Stimulated activated CD8-positive, alpha-beta memory T cell treated with anti-CD3 and anti-CD28 coated beads, Interleukin-7, amount 100 ng/mL, for 4 hours (primary cell): Measurements from ENCODE around the gene C2CD2.
"Not testable (repeated sequence)": the region's sequence is repeated elsewhere in the genome, so short reads cannot be mapped to it uniquely, and the experiment has no call there.

Source experiments
- DNase-seq, 2 donors: peaks; one replicate each; pipeline ENCODE4 v3.0.0-alpha.2; 2020; ENCODE audit warnings: low read depth in 2 of 2

C2CD2 gene

DNA sequence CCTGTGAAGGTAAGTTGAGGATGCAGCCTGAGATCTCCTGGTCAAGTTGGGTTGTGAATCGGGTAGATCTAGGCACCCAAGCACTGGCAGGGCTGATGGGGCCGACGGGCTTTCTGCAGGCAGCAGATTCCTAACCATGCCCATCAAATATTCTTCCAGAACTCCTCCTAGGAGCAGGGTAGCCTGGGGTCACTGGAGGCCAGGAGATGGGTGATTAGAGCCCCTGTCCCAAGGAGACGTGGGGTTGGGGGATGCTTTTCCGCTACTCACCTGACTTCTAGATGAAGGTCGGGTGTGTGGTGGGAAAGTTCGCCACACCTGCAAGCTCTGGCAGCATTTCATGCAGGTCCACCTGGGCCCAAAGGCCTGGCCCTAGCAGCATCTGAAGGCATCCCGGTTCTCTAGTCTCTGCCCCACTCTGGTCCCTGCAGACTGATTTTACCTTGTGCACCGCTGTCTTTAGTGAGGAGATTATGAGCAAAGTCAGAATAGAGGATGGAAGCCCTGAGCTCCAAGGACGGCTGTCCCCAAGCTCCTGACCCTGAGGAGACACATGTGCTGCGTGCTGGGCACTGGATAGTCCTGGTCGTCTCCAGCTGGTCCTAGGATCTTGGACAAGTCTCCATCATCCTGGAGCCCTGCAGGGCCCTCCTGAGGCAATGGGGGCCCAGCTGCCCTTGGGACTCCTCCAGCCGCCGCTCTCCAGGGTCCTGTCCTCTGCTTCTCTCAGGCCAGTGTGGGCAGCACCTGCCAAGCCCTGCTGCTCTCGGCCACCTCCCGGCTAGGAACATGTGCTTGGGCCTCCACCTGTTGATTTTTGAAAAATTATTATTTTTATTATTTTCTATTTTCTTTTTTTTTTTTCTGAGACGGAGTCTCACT, 21.8 kb upstream of the C2CD2 start:
- DNase-seq = no peak

DNA sequence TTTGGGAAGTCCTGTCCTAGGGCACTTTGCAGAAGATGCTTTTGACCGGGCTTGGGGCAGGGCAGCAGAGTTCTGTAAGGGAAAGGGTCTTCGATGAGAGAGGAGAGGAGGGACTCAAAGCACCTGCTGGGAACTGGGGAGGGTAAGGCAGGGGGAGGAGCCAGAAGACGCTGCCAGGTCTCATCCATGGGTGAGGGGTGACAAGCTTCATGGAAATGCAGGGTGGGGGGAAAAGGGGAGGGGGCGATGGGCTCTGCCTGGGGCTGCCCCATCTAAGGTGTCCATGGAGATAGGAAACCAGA, 20.9 kb upstream of the C2CD2 start:
- no peak for DNase-seq

DNA sequence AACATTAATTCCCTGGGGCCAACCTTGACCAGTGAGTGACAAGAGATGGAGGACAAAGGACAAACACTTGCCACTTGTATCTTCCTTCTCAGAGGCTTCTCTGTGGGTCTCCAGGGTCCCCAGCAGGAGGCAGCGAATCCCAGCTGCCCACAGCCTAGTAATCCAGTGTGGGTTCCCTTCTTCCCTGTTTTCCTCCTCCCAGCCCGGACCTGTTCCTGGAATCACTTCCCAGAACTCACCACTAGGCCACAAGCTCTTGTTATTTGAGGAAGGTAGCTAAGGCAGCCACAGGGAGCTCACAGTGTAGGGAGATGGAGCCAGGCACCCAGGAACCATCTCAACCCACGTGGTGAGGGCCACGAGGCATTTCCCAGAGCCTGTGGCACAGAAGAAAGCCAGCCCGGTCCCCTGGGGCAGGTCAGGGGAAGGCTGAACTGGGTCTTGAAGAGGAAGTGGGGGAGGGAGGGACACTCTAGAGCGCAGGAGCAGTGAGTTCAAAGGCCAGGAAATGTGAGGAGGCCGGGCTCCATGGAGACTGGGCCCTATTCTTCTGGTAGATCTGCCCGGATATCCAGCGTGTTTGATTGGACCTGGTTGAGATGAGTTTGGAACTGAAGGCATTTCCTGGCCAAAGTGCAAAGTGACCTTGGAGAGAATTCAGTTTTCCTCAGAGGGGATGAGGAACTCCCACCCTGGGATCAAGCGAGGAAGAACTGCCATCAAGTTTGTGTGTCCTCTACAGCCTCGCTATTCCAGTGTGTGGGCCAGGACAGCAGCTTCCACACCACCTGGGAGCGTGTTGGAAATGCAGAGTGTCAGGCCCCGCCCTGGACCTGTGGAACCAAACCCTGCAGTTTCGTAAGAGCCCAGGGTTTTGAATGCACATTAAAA, 20.3 kb upstream of the C2CD2 start:
- DNase-seq = no peak

DNA sequence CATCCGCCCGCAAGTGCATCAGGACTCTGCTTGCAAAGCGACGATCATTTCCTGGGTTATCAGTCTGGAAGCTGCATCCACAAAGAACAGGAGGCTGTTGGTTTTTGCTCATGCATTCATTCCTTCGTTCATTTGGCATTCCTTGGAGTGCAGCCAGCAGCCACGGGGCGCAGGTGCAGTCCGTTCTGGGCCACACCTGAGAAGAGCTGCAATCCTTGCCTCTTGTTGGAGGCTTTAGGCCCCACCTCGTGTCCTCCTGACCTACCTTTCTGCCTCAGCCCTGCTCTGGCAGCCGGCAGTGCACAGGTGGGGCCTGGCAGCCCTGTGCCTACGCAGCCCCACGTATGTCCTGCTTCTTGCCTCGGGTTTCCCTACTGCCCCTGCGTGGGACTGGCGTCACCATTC, 19.6 kb upstream of the C2CD2 start:
- no peak for DNase-seq

DNA sequence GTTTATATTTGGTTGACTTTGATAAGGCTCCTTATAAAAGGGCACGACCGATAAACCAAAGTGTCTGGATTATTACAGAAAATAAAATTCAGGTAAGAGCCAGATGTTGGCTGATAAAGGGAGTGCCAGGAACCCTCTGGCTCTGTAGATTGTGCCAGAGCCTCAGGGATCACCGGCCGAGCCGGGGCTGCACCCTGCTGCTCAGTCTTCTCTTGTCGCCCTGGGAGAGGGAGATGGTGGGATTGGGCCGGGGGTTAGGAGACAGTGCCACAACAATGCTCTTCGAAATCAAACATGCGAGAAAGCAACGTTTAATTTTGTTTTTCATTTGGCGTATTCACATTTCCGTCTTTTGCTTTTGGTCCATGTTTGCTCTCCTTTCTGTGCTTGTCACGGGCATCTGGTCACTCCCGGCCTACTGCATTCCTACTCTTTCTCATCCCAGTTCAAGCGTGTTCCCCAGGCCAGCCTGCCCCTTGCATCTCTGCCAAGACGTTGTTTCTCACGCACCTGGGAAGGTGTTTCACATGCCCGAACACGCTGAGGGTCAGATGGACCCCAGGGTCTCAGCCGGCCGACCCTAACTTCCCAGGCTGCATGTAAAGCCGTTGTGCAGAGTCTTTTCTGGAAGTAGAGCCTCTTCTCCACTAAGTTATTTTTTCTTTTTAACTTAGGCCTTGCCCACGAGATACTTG, 18.8 kb upstream of the C2CD2 start:
- no peak for DNase-seq

DNA sequence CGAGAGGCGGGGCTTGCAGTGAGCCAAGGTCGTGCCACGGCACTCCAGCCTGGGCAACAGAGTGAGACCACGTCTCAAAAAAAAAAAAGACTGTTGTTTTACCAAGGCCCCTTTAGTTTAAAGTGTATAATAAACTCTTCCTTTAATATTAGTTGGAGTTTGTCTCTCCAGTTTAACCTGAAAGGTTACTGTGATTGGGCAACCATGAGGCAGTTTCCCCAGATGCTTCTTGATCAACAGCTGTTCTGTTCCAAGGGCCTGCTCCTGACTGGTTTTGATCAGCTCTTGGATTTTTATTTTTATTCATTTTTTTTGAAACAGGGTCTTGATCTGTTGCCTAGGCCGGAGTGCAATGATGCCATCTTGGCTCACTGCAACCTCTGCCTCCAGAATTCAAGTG, 18.1 kb upstream of the C2CD2 start:
- no peak for DNase-seq

DNA sequence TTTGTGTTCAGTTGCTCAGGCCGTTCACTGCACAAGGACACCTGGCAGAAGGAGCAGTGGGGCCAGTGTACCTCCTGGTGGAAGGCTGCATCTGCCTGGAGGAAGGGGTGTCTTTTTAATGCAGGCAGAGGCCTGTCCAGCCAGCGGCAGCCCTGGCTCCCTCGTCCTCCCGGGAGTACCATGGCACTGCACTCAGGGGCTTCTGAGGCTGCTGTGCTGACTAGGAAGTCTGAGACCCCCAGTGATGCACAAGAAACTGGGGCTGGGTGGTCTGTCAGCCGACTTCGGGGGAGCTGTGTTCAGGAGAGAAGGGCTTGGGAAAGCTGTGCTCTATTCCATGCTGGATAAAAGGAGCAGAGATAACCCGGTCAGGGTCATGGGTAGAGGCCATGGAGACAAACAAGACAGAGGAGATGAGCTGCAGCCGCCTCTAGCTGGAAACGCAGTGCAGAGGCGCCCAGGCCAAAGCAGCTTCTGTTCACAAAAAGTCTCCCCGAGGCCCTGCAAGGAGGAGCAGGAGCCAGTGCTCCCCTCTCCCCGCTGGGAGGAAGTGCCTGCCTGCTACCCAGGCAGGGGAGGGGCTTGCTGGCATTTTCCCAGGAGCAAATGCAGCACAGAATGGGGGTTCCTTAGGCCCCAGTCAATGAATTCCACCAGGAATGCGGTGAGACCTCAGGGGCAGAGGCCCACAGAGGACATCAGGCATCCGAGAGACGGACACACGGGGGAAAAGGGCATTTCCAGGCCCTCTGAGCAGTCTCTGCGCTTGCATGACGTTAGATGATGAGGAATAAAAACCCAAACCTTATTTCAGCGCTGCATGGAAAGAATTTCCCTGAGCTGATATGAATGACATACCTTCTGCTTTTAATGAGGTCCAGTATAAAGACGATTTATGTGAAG, 17.2 kb upstream of the C2CD2 start:
- DNase-seq = no peak

DNA sequence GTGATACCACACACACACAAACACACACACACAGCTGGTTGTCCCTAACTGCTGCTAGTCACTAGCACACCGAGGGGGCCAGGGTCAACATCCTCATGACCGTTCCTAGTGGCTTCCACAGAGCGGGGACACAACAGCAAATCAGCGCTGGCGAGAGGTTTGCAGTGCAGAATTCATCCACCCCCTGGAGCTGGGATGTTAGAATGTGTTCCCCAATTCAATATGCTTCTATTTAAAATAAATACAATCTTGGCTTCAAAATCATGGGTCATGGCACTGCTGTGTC, 16.2 kb upstream of the C2CD2 start:
- no peak for DNase-seq

DNA sequence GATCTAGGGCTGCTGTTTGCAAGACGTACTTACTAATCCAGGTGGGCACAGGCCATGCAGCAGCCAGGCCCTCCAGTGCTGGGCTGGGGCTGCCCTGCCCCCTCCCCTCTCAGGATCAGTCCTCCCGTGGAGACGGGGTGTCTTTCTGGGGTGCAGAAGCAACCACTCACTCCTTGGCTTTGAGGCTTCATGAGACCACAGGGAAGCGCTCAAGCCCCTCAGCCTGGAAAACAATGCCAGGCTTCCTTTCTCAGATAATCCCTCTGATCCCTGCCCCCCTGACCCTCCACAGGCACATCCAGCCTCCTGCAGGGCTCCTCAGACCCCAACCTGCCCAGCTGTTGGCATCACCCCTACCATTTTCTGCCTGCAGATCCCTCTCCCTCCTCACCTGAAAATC, 13.9 kb upstream of the C2CD2 start:
- DNase-seq = no peak

DNA sequence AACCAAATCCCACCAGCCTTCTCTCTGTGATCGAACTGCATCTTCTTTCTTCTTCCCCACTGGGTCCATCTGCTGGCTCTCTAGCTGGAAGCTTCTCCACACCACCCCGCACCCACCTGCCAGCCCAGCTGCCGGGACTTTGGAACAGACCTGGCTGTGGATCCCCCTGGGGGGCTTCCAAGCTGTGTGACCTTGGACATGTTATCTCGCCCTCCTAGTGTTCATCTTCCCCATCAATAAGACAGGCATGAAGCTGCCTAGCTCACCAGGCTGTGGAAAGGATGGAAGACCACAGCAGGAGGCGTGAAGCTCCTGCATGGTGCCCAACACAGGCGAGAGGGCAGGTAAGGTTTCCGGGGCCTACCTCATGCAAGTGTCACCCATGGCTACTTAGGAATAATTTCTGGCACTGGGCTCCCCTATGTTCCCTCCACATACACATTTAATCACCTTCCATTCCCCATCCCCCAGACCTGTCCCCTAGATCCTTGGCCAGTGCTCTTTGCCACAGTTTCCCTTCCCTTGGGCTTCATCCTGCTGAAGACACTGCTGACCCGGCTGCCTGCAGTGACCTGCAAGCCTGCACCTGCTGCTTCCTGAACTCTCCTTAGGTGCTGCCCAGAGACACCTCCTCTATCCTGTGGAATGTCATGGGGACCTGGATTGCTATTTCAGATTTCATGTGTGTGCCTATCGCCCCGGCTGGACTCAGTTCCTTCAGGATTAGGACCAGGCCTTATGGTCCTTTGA, 13.2 kb upstream of the C2CD2 start:
- DNase-seq = no peak

DNA sequence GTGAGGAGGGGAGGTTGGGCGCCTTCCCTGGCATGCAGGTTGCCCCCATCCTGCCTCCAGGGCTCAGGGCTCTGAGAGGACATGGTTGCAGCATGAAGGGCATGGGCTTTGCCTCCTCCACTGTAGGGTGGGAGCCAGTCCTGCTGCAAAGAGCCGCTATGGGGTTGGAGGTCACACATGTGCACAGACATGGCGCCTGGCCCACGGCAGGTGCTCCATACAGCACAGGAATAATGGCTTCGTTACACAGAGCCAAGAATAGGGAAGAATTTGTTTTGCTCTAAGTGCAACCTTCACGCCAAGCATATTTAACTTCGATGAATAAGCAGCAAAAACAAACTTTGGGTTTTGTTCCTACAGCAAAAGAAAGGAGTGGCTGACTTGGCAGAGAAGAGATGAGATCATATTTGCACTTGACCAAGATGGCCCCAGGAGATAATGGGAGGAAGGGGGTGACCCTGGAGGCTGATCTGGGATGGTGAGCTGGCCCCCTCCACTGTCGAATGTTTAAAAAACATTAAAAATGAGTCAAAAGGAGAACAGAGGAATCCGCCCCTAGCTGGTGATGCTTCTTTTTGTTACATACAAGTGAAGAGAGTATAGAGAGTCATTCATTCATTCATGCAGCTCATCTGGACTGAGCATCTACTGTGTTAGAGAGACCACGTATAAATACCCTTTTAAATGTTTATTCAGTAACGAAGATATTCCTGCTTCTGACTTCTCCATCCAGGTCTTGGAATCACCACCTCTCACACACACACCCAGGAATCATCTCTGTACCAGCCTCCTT, 12.4 kb upstream of the C2CD2 start:
- DNase-seq = no peak

DNA sequence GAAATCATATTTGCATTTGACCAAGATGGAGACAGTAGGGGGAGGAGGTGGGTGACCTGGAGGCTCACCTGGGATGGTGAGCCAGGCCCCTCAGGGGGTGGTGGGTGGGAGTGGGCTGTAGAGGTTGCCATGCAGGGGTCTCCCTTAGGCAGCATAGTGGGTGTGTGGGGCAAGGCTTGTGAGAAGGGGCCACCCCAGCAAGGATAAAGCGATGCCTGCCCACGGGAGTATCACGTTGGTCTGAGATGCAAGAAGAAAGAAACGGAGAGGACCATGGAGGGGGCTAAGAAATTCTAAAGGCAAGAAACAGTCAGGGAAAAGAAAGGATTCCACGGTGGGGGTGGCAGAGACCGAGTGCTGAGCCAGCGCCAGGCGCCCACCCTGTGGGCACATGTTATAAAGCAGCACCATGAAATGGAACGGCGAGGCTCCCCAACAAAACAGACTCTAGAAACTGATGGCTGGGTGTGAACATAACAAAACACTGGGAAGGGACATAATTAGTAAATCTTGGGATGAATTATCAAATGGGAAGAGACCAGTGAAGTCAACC, 11.7 kb upstream of the C2CD2 start:
- DNase-seq = no peak

DNA sequence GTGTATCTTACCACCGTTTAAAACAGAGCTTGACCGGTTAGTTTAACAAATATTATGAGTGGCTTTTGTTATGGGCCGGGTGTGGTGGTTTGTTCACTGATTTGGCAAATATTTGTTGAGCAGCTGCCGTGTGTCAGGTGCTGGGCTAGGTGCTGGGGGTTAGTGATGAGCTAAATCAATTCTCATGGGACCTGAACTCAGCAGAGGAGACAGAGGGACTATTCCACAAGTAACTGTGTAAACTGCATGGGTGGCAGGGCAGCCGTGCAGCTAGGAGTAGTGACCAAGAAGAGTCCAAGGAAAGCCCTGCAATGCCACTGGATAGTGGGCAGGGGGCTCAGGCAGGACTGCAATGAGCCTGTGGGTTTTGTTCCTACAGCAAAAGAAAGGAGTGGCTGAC, 11.2 kb upstream of the C2CD2 start:
- no peak for DNase-seq

DNA sequence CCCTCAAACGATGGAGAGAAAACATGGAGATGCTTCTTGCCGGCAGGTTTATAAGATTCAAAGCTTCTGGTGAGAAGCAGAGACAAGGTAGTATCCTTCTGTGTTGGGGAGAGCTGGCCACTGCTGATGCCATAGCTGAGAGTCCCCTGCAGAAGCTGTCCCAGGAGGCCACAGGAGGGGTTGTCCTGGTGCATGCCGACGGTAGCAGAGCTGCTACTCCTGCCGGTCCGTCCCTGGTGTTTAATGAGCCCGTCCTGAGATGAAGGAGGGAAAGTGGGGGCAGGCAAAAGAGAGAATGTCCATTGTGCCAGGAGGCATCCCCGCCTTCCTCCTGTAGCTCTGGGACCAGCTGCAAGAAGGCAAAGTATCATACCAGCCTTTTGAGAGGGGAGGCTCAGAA, 10.4 kb upstream of the C2CD2 start:
- DNase-seq = no peak

DNA sequence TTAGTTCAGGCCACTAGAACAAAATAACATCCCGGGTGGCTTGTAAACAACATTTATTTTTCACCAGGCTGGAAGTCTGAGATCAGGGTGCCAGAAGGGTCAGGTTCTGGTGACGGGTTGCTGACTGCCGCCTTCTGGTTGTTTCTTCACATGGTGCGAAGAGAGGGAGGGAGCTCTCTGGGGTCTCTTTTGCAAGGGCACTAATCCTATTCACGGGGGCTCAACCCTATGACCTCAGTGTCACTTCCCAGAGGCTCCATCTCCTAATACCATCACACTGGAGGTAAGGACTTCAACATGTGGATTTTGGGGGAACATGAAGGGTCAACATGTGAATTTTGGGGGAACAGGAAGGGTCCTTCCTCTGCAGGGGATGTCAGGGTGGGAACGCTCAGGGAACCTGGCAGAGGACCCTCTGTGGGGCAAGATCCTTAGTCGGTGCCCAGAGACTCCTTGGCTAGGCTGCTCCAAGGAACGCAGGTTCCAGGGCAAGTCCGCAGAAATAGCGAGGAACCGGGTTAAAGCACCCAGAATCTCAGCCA, 8.7 kb upstream of the C2CD2 start:
- no peak for DNase-seq

DNA sequence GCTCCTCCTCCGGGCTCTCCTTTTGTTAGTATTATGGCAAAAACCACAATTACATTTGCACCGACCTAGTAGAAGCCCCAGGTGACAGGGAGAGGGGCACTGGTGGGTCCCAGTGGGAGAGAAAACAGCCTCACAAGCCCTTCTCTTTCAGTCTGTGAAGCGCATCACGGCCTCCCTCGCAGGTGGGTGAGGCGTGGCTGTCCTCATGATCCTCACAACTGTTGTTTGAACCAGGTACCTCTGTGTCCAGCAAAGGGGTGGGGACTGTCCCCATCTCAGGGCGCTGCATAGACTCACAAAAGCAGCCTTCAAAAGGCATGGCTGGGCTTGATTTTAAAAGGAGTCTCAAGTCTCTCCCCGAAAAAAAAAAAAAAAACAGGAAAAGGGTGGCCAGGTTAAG, 7.9 kb upstream of the C2CD2 start:
- DNase-seq = no peak

DNA sequence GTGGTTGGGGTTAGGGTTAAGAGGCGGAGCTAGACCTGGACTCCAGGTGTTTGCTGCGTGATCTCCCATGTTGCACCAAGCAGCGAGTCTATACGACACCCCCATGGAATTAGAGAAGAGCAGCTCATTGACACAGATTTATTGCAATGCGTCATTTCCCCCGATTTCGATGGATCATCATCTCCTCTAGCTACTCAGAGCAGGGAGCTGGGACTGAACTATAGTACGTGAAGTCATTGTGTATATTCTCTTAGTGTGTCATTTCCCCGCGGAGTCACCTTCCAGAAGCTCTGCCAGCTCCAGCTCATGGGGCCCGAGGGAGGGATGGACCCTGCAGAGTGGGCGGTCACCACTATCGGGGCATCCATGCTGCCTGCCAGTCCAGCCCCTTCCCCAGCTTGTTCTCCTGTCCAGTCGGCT, 7.5 kb upstream of the C2CD2 start:
- no peak for DNase-seq

DNA sequence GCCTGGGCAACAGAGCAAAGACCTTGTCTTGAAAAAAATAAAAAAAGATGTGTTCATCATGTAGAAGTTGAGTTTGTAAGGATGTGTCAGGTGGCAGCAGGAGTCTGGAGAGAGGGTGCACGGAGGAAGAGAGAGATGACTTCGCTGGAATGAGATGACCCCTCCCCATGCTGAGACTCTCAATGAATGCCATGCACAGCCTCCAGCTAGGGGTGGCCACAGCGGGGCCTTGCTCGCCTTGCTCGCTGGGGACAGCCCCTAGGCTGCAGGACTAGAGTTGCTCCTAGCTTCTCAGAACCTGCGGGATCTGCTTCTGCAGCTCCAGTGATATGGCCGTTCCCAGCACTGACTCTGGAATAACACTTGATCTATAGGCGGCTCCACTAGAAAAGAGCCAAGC, 6.6 kb upstream of the C2CD2 start:
- DNase-seq = no peak

DNA sequence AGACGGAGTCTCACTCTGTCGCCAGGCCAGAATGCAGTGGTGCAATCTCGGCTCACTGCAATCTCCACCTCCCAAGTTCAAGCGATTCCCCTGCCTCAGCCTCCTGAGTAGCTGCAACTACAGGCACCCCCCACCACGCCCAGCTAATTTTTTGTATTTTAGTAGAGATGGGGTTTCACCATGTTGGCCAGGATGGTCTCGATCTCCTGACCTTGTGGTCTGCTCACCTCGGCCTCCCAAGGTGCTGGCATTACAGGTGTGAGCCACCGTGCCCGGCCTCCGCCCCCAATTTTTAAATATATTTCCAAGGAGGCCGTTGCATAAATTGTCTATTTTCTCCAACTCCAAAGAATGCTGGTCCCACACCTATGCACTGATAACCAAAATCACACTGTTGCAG, 5.9 kb upstream of the C2CD2 start:
- not testable (repeated sequence) for DNase-seq
